ENCODE measurements around the gene TMEM92. TPM values are rescaled to one million over a fixed set of nuclear protein-coding genes. Genes with fewer than 3 reads are reported as not detected.

The TMEM92 gene
- total RNA-seq, 3 donors from 2014 or later (not counting 1 experiment from before 2014, with no cell fraction given) = not detected

DNA sequence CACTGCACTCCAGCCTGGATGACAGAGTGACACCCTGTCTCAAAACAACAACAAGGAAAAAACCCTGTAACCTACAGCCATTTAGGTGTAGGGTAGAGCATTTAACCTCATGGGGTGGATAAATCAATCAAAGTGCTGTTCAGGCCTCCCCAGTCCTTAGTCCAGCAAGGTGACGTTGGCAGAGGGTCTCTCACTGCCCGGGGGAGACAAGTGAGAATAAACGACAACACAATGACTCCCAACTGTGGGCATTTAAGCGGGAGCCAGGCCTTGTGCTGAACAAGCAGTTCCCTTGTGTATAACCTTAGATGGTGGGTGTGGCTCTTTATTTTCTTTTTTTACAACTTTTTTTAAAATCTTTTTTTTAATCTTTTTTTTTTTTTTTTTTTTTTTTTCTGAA lies 29.3 kb downstream of the TMEM92 start:
- intact Hi-C loops (cut with micrococcal nuclease) = no loop called here
- Histone ChIP-seq H3K9me3 (ENCODE audit: control insufficient read depth, insufficient read depth, low read length) (no peaks in the 10 kb centered on the region), H3K4me1 (ENCODE audit: control insufficient read depth, insufficient read depth, low read length) (no peaks in the 10 kb centered on the region), H3K4me3 (ENCODE audit: low read length) (no peak overlapping the region), H3K27ac (ENCODE audit: low read length) (no peak overlapping the region), H3K36me3 (ENCODE audit: control insufficient read depth, insufficient read depth, low read length) (no peaks in the 10 kb centered on the region), H3K27me3 (ENCODE audit: control insufficient read depth, insufficient read depth, low read length) (no peaks in the 10 kb centered on the region)
- ATAC-seq (no peak), DNase-seq (no peak)
- H3K27me3 Mint-ChIP-seq (ENCODE audit: low read depth in 2 of 2) = peaks cover 11 to 20% of the 10 kb centered on the region in 2 donors
- TF ChIP-seq, protein P1, sequence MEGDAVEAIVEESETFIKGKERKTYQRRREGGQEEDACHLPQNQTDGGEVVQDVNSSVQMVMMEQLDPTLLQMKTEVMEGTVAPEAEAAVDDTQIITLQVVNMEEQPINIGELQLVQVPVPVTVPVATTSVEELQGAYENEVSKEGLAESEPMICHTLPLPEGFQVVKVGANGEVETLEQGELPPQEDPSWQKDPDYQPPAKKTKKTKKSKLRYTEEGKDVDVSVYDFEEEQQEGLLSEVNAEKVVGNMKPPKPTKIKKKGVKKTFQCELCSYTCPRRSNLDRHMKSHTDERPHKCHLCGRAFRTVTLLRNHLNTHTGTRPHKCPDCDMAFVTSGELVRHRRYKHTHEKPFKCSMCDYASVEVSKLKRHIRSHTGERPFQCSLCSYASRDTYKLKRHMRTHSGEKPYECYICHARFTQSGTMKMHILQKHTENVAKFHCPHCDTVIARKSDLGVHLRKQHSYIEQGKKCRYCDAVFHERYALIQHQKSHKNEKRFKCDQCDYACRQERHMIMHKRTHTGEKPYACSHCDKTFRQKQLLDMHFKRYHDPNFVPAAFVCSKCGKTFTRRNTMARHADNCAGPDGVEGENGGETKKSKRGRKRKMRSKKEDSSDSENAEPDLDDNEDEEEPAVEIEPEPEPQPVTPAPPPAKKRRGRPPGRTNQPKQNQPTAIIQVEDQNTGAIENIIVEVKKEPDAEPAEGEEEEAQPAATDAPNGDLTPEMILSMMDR (IDR thresholded peaks at IDR 0.05) = no peak
- no peak overlapping the region for H3K27ac Mint-ChIP-seq
- 92% methylated on average over 4 of the region's 4 CpGs for WGBS (ENCODE audit: insufficient coverage)
- no peaks in the 10 kb centered on the region for H3K36me3 Mint-ChIP-seq
- no peak overlapping the region for H3K4me3 Mint-ChIP-seq
- H3K4me1 Mint-ChIP-seq = no peaks in the 10 kb centered on the region
- no peaks in the 10 kb centered on the region for H3K9me3 Mint-ChIP-seq

DNA sequence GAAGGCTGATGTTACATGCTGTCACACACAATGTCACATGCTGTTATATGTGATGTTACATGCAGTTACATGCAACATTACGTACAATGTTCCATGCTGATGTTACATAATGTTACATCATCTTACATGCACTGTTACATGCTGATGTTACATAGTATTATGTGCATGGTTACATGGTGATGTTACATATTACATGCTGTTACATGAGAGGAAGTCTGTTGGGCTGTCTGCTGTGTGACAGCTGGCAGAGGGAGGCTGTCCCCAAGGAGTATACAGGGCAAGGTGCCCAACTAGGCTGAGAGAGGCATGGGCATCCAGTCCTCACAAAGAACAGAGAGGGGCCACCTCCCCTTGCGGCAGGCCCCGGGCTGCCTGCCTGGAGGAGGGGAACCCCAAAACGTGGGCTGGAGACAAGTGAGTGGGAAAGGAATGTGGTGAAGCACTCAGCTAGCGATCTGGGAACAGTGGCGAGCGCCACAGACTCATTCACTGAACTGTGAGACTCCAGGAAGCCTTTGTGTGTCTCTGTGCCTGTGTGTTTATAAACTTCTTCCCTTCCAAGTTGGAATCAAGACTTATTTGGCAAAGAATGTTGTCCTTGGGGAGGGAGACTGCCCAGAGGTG lies 30.6 kb downstream of the TMEM92 start:
- no peaks in the 10 kb centered on the region for H3K9me3 ChIP-seq (ENCODE audit: control insufficient read depth, insufficient read depth, low read length)
- ATAC-seq (no peak), DNase-seq (no peak)
- TF ChIP-seq, protein P1 (IDR thresholded peaks at IDR 0.05) = no peak
- no peak overlapping the region for H3K4me3 ChIP-seq (ENCODE audit: low read length)
- WGBS (ENCODE audit: insufficient coverage) = 69% methylated on average over 6 of the region's 7 CpGs
- Mint-ChIP-seq H3K9me3 (no peaks in the 10 kb centered on the region), H3K27me3 (ENCODE audit: low read depth in 2 of 2) (peaks cover 11 to 20% of the 10 kb centered on the region in 2 donors), H3K36me3 (no peaks in the 10 kb centered on the region), H3K4me1 (no peaks in the 10 kb centered on the region), H3K4me3 (no peak overlapping the region), H3K27ac (no peak overlapping the region)
- no peaks in the 10 kb centered on the region for H3K4me1 ChIP-seq (ENCODE audit: control insufficient read depth, insufficient read depth, low read length)
- no peaks in the 10 kb centered on the region for H3K36me3 ChIP-seq (ENCODE audit: control insufficient read depth, insufficient read depth, low read length)
- H3K27ac ChIP-seq (ENCODE audit: low read length) = no peak overlapping the region
- no peaks in the 10 kb centered on the region for H3K27me3 ChIP-seq (ENCODE audit: control insufficient read depth, insufficient read depth, low read length)
- intact Hi-C loops (cut with micrococcal nuclease) = no loop called here

DNA sequence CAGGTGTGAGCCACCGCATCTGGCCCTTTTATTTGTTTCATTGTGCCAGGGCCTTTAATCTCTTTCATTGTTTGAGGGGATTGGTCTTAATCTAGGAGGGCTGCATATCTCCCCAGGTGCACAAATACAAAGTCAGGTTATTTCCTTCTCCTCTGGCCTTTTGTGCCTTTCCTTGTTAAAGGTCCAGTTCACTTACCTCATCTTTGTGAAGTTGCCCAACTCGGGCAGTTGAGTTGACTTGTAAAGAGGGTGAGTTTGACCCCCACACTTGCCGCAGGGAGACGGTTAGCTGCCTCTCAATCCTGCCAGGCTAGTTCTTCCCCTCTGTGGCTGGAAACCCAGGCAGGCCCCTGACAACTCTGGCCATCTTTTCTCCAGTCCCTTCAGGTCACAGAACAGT lies 33.4 kb downstream of the TMEM92 start:
- DNase-seq (no peak), ATAC-seq (no peak)
- Histone ChIP-seq H3K36me3 (ENCODE audit: control insufficient read depth, insufficient read depth, low read length) (no peaks in the 10 kb centered on the region), H3K9me3 (ENCODE audit: control insufficient read depth, insufficient read depth, low read length) (no peaks in the 10 kb centered on the region), H3K4me1 (ENCODE audit: control insufficient read depth, insufficient read depth, low read length) (no peaks in the 10 kb centered on the region), H3K27me3 (ENCODE audit: control insufficient read depth, insufficient read depth, low read length) (no peaks in the 10 kb centered on the region), H3K4me3 (ENCODE audit: low read length) (no peak overlapping the region), H3K27ac (ENCODE audit: low read length) (no peak overlapping the region)
- H3K4me1 Mint-ChIP-seq = no peaks in the 10 kb centered on the region
- peaks cover 15 to 29% of the 10 kb centered on the region in 2 donors for H3K27me3 Mint-ChIP-seq (ENCODE audit: low read depth in 2 of 2)
- no peaks in the 10 kb centered on the region for H3K36me3 Mint-ChIP-seq
- TF ChIP-seq, protein P1 (IDR thresholded peaks at IDR 0.05) = no peak
- no peak overlapping the region for H3K4me3 Mint-ChIP-seq
- no peaks in the 10 kb centered on the region for H3K9me3 Mint-ChIP-seq
- no peak overlapping the region for H3K27ac Mint-ChIP-seq
- 95% methylated on average over 4 of the region's 4 CpGs for WGBS (ENCODE audit: insufficient coverage)
- intact Hi-C loops (cut with micrococcal nuclease) = no loop called here

DNA sequence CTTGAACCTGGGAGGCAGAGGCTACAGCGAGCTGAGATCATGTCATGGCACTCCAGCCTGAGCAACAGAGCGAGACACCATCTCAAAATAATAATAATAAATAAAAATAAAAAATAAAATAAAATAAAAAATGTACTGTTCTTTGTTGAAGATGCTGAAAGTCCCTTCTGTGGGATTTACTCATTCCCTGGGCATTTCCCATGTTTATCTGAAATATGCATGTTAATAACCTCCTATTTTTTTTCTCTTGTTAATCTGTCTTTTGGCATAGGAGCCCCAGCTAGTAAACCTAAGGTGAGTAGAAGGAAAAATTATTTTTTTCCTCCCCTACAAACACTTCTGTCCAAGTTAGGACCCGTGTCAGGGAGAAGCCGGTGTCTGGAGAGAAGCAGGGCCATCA lies 34.4 kb downstream of the TMEM92 start:
- intact Hi-C loops (cut with micrococcal nuclease) = no loop called here
- Mint-ChIP-seq H3K27ac (no peak overlapping the region), H3K9me3 (no peaks in the 10 kb centered on the region), H3K36me3 (no peaks in the 10 kb centered on the region), H3K27me3 (ENCODE audit: low read depth in 2 of 2) (peaks cover 18 to 39% of the 10 kb centered on the region in 2 donors), H3K4me1 (no peaks in the 10 kb centered on the region), H3K4me3 (no peak overlapping the region)
- WGBS (ENCODE audit: insufficient coverage) = 89% methylated on average over 2 of the region's 4 CpGs
- Histone ChIP-seq H3K27ac (ENCODE audit: low read length) (no peak overlapping the region), H3K27me3 (ENCODE audit: control insufficient read depth, insufficient read depth, low read length) (no peaks in the 10 kb centered on the region), H3K4me3 (ENCODE audit: low read length) (no peak overlapping the region), H3K4me1 (ENCODE audit: control insufficient read depth, insufficient read depth, low read length) (no peaks in the 10 kb centered on the region), H3K36me3 (ENCODE audit: control insufficient read depth, insufficient read depth, low read length) (no peaks in the 10 kb centered on the region), H3K9me3 (ENCODE audit: control insufficient read depth, insufficient read depth, low read length) (no peaks in the 10 kb centered on the region)
- no peak for DNase-seq
- no peak for ATAC-seq
- TF ChIP-seq, protein P1 (IDR thresholded peaks at IDR 0.05) = no peak
